ENCODE results near the gene PTPN11.

- TF ChIP-seq ATF3 (IDR thresholded peaks at IDR 0.05; ENCODE audit: borderline replicate concordance, extremely low read depth, low read depth, low read length) (no peak), EP300 (IDR thresholded peaks at IDR 0.05; ENCODE audit: borderline replicate concordance in 1 of 2, control insufficient read depth in 1 of 2, low read depth in 2 of 2, low read length in 2 of 2) (no peak), MAX (IDR thresholded peaks at IDR 0.05; ENCODE audit: low read depth, low read length) (no peak), CTCF (IDR thresholded peaks at IDR 0.05 in 2 of 3, conservative IDR thresholded peaks at IDR 0.05 in 1 of 3; ENCODE audit: control insufficient read depth in 2 of 3, extremely low read depth in 1 of 3, insufficient read depth in 1 of 3, low read depth in 3 of 3, low read length in 3 of 3) (no peak), EZH2 (IDR thresholded peaks at IDR 0.05; ENCODE audit: borderline replicate concordance, control insufficient read depth, low read depth, low read length) (no peak)
Measured at GRCh38 chr12:112422531-112422930, 3.8 kb downstream of the PTPN11 start.

Measured in GM12878 (cell line).